Cardiac septum (tissue), 1 donor: Measurements from ENCODE around the gene ATAD3A. TPM values are rescaled to one million over a fixed set of nuclear protein-coding genes. Genes with fewer than 3 reads are reported as not detected.

Source experiments
- DNase-seq: peaks from one replicate; pipeline ENCODE4 v3.0.0-alpha.2; 2020; ENCODE audit warnings: low spot score
- intact Hi-C: fragments of 100-400 bp; cut with DNase I; formaldehyde crosslinking; loops from one replicate; pipeline ENCODE4 v1.14.0; 2022
- total RNA-seq: library from RNA; stranded (reverse); fragmentation: NEBNext Ultra II Directional; extraction: Animal tissue kit (Norgen Biotek cat#: 25700); gene quantifications from one replicate; pipeline ENCODE4 v1.2.1, GENCODE V29; 2021
- donor health status: DM: no; HTN: no; CAD: no.

The ATAD3A gene
- total RNA-seq, 1 donor from 2014 or later: 13.7 TPM

GRCh38 chr1:1565340-1565739 lies 53.4 kb downstream of the ATAD3A start:
- DNase-seq: no peak
- intact Hi-C loops: no loop called here

- intact Hi-C loops: no loop called here
- DNase-seq: no peak
These were observed 55.4 kb downstream of the ATAD3A start for GRCh38 chr1:1567152-1567875.

- no peak for DNase-seq
- intact Hi-C loops: no loop called here
These were observed 55.9 kb downstream of the ATAD3A start for GRCh38 chr1:1567891-1568291.

GRCh38 chr1:1569341-1569740 lies 57.4 kb downstream of the ATAD3A start:
- intact Hi-C loops: no loop called here
- no peak for DNase-seq

- peak; percentile 80 for DNase-seq
- intact Hi-C loops: loop anchor here (2.0 to 10.0 kb wide), 3 partner anchors 41 to 81 kb away; partner anchors contain the start of genes CDK11B and MIB2
These were observed 62.1 kb downstream of the ATAD3A start for GRCh38 chr1:1573843-1574720.

- peak; percentile 95 for DNase-seq
- intact Hi-C loops: loop anchor here (2.0 to 10.0 kb wide), 3 partner anchors 40 to 80 kb away; partner anchors contain the start of genes CDK11B and MIB2
These were observed 63.0 kb downstream of the ATAD3A start, which contains the start of gene SSU72 for GRCh38 chr1:1574721-1575537. TSS of gene SSU72 (minus strand) at chr1:1574863. CDS start at chr1:1574557, 306 bp downstream.

GRCh38 chr1:1577367-1578011 lies 65.5 kb downstream of the ATAD3A start:
- DNase-seq: no peak

GRCh38 chr1:1578371-1578940 lies 66.5 kb downstream of the ATAD3A start:
- DNase-seq: no peak
- intact Hi-C loops: loop anchor here (10.0 kb wide), 1 partner anchor 76 kb away; the partner anchor contains the start of gene CDK11B

More at GRCh38 chr1:1577367-1578011, 65.5 kb downstream of the ATAD3A start:
- intact Hi-C loops: loop anchor here (10.0 kb wide), 1 partner anchor 77 kb away; the partner anchor contains the start of gene CDK11B

- intact Hi-C loops: no loop called here
- no peak for DNase-seq
These were observed 70.8 kb downstream of the ATAD3A start for GRCh38 chr1:1582585-1583346.

- no peak for DNase-seq
- intact Hi-C loops: no loop called here
These were observed 71.5 kb downstream of the ATAD3A start for GRCh38 chr1:1583347-1584010.

Other genes starting within 250 kb of the ATAD3A start
- 37.2 TPM for gene UBE2J2, start 238.3 kb upstream of the ATAD3A start, total RNA-seq
- 2.4 TPM for gene SCNN1D, start 231.7 kb upstream of the ATAD3A start, total RNA-seq
- 60.8 TPM for gene ACAP3, start 204.2 kb upstream of the ATAD3A start, total RNA-seq
- gene PUSL1, start 203.6 kb upstream of the ATAD3A start, total RNA-seq: 10.5 TPM
- gene INTS11, start 187.5 kb upstream of the ATAD3A start, total RNA-seq: 73.8 TPM
- gene CPTP, start 187.4 kb upstream of the ATAD3A start, total RNA-seq: 50.2 TPM
- 0.62 TPM for gene TAS1R3, start 180.9 kb upstream of the ATAD3A start, total RNA-seq
- 96.2 TPM for gene DVL1, start 162.7 kb upstream of the ATAD3A start, total RNA-seq
- 30.5 TPM for gene MXRA8, start 153.6 kb upstream of the ATAD3A start, total RNA-seq
- gene AURKAIP1, start 137.0 kb upstream of the ATAD3A start, total RNA-seq: 174 TPM
- 78.6 TPM for gene CCNL2, start 112.8 kb upstream of the ATAD3A start, total RNA-seq
- 127 TPM for gene MRPL20, start 104.9 kb upstream of the ATAD3A start, total RNA-seq
- 1.8 TPM for gene ANKRD65, start 90.9 kb upstream of the ATAD3A start, total RNA-seq
- gene VWA1, start 76.5 kb upstream of the ATAD3A start, total RNA-seq: 35.3 TPM
- 0.51 TPM for gene ATAD3C, start 62.5 kb upstream of the ATAD3A start, total RNA-seq
- gene ATAD3B, start 40.4 kb upstream of the ATAD3A start, total RNA-seq: 13.7 TPM
- gene TMEM240, start 28.5 kb downstream of the ATAD3A start, total RNA-seq: 5.0 TPM
- 90.7 TPM for gene SSU72, start 62.7 kb downstream of the ATAD3A start, total RNA-seq
- 1.7 TPM for gene FNDC10, start 88.0 kb downstream of the ATAD3A start, total RNA-seq
- 82.4 TPM for gene MIB2, start 103.3 kb downstream of the ATAD3A start, total RNA-seq
- gene MMP23B, start 120.0 kb downstream of the ATAD3A start, total RNA-seq: 60.2 TPM
- gene CDK11B, start 146.8 kb downstream of the ATAD3A start, total RNA-seq: 30.4 TPM
- 19.1 TPM for gene SLC35E2B, start 180.6 kb downstream of the ATAD3A start, total RNA-seq
- gene CDK11A, start 212.2 kb downstream of the ATAD3A start, total RNA-seq: 25.8 TPM